ENCODE measurements around the gene EFHD2. TPM values are rescaled to one million over a fixed set of nuclear protein-coding genes. Genes with fewer than 3 reads are reported as not detected.
"Not testable (repeated sequence)": the region's sequence is repeated elsewhere in the genome, so short reads cannot be mapped to it uniquely, and the experiment has no call there.

EFHD2 gene
- total RNA-seq, 2 donors from 2014 or later, result 19.1 to 24.0 TPM

DNA sequence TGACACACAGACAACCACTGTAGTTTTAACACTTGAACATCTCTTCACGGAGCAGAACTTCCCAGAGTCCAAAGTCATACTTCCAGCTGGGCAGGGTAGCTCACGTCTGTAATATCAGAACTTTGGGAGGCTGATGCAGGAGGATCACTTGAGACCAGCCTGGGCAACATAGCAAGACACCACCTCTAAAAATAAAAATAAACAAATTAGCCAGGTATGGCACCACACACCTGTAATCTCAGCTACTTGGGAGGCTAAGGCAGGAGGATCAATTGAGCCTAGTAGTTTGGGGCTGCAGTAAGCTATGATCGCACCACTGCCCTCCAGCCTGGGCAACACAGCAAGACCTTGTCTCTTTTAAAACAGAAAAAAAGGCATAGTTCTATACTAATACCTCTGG, 24.3 kb upstream of the EFHD2 start:
- no peak for ATAC-seq
- intact Hi-C loops (cut with DNase I), result no loop called here
- DNase-seq, result no peak

- no peak for DNase-seq
- intact Hi-C loops (cut with DNase I), result no loop called here
- no peak for ATAC-seq
Measured at GRCh38 chr1:15386164-15386749, 23.4 kb upstream of the EFHD2 start.

DNA sequence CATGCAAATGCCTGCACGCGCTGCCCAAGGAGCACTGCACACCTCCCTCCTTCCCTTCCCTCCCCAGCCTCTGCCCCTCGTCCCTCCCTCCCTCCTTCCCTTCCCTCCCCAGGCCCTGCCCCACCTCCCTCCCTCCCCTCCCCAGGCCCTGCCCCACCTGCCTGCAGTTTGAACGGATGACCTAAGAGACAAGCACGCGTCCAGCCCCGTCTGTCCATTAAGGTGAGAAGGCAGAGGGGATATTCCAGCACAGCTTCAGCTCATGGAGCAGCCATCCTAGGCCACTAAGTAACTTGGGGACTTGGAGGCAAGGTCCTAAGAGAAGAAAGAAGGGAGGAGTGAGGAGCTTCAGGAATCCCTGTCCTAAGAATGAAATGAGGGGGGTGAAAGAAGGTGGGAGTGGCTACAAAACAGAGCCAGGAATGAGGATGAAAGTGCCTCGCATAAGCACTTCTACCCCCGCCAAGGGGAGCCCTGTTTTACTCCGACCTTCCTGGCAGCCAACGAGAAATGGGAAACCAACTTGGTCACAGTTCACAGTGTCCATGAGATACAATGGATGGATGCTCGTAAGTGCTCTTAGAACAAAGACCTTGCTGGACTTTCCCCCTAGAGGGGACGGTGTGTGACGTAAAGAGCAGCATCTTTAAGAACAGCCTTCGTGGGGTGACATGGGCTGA, 21.3 kb upstream of the EFHD2 start:
- ATAC-seq (no peak), DNase-seq (no peak)
- intact Hi-C loops (cut with DNase I), result no loop called here

DNA sequence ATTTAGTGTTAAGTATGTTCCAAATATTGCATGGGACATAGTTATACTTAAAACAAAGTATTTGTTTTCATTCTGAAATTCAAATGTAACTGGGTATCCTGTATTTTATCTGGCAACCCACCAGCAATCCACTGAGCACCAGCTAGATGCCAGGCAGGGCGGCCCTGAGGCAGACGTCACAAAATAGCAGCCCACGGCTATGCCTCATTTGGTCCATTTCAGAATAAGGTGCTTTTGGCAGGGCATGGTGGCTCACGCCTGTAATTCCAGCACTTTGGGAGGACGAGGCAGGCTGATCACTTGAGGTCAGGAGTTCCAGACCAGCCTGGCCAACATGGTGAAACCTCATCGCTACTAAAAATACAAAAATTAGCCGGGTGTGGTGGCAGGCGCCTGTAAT, 19.9 kb upstream of the EFHD2 start:
- ATAC-seq; DNase-seq; intact Hi-C loops (cut with DNase I): not testable (repeated sequence)

DNA sequence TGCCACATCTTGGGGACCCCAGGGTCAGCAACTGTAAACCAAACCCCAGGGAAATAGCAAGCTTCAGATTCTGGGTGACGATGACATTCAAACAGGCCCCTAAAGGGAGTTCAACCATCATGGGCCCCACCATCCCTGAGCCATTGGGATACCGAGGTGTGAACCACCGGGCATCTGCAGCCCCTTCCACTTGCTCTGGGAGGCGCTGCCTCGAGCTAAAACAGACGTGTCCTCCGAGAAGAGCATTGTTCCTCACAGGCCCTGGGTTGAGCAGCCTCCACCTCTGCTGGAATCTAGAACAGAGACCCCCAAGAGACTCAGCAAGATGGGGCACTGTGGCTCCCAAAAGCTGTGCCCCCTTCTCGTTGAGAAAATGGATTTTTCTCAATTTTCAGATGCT, 19.0 kb upstream of the EFHD2 start:
- intact Hi-C loops (cut with DNase I), result no loop called here
- ATAC-seq (no peak), DNase-seq (no peak)

DNA sequence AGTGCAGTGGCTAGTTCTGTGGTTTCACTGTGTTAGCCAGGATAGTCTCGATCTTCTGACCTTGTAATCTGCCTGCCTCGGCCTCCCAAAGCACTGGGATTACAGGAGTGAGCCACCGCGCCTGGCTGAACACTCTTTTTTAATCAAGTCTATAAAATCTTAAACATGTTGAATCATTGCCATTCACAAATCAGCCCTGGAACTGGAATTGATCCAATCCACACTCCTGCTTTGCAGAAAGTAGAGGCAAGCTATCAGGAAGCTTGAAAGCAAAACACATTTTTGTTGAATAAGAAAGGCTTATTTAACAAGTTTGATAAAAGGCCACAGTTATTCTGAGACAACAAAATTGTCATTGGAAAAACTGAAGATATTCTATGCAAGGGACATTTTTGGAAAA, 18.3 kb upstream of the EFHD2 start:
- no peak for ATAC-seq
- intact Hi-C loops (cut with DNase I), result no loop called here
- no peak for DNase-seq

GRCh38 chr1:15393475-15394257, 16.0 kb upstream of the EFHD2 start:
- DNase-seq (no peak), ATAC-seq (no peak)
- intact Hi-C loops (cut with DNase I), result no loop called here

DNA sequence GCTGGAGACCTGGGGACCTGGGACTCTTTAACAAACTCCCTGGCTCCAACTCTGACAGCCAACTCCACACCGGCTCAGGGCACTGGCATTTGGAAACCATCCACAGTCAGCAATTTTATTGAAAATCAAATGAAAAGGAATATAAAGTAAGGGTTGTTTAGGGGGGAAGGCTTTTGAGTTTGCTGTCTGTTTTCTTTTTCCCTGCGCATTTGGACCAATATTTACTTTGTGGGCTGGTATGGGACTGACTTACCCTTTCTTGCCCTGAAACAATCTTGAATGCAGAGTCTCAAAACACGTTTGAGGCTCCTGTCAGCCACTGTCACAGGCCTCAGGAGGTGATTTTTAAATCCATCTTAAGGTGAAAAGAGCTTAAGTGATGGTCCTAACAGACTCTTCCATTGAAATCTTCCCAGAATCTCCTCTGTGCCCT, 15.4 kb upstream of the EFHD2 start:
- no peak for ATAC-seq
- DNase-seq, result no peak
- intact Hi-C loops (cut with DNase I), result no loop called here

- DNase-seq, result no peak
- intact Hi-C loops (cut with DNase I), result no loop called here
- no peak for ATAC-seq
Measured at GRCh38 chr1:15397236-15397635, 12.5 kb upstream of the EFHD2 start.

GRCh38 chr1:15399710-15400109, 10.0 kb upstream of the EFHD2 start:
- intact Hi-C loops (cut with DNase I), result no loop called here
- ATAC-seq (no peak), DNase-seq (no peak)

GRCh38 chr1:15400627-15401026, 9.1 kb upstream of the EFHD2 start:
- no peak for ATAC-seq
- intact Hi-C loops (cut with DNase I), result no loop called here

GRCh38 chr1:15401391-15402055, 8.2 kb upstream of the EFHD2 start:
- DNase-seq (no peak), ATAC-seq (no peak)
- intact Hi-C loops (cut with DNase I), result no loop called here

More at GRCh38 chr1:15400627-15401026, 9.1 kb upstream of the EFHD2 start:
- no peak for DNase-seq

GRCh38 chr1:15402809-15403450, 6.8 kb upstream of the EFHD2 start:
- intact Hi-C loops (cut with DNase I), result no loop called here
- DNase-seq (no peak), ATAC-seq (no peak)

DNA sequence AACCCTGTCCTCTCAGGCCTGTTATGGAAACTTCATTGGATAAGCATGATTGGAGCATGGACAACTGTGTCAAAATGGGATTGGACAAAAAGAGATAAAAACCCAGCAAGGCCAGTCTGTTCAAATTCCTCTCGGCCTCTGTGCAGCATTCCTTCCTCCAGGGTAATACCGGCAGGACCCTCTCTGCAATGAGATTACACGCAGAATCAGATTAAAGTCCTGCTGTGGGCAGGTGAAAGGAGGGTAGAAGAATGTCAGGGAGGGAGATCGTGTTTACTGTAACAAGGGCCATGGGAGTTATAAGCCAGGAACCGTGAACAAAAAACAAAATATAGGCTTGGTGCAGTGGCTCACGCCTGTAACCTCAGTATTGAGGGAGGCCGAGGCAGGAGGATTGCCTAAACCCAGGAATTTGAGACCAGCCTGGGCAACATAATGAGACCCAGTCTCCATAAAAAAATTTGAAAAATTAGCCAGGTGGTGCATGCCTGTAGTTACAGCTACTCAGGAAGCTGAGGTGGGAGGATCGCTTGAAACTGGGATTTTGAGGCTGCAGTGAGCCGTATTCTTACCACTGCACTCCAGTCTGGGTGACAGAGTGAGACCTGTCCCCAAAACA, 5.6 kb upstream of the EFHD2 start:
- intact Hi-C loops (cut with DNase I), result no loop called here
- ATAC-seq (no peak), DNase-seq (no peak)

DNA sequence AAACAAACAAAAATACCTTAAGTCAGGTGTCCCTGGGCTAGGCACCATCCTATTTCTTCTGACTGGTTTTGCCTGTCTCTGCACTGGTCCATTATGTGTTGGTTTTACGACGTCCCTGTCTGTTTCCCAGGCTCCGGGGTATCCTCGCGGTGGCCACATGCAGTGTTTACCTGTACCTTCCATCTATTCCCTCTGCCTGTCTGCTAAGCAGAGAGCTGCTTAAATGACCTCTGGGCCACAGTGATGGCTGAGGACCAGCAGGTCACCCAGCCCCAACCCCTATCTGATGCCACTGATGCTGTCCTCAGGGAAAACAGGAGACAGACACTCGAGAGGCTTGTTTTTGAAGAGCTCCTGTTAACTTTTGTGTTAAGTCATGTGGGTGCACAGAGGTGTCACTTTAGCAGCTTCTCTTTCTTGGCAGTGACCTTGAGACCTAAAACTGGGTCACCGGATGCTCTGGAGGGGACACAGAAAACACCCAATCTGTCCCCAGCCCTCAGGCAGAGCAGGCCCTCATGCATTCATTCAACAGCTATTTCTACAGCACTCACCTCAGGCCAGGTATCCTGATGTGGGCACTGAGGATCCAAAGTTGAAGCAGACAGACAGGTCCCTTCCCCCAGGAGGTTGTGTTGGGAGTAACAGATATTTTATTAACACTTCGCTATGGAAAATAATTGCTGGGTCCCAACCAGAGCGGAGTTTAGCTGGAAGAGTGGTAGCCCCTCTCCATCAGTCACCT, 4.4 kb upstream of the EFHD2 start:
- intact Hi-C loops (cut with DNase I), result loop anchor here in 1 of 2 donors (5.0 kb wide), 1 partner anchor 68 kb away; no protein-coding TSS in a partner anchor
- no peak for ATAC-seq

GRCh38 chr1:15406614-15407559, 2.8 kb upstream of the EFHD2 start:
- DNase-seq (peak; percentile 69), ATAC-seq (peak in 1 of 2 donors; percentile 42)
- intact Hi-C loops (cut with DNase I), result loop anchor here in 1 of 2 donors (5.0 kb wide), 1 partner anchor 70 kb away; no protein-coding TSS in a partner anchor

More for the DNA sequence above, 4.4 kb upstream of the EFHD2 start:
- no peak for DNase-seq

DNA sequence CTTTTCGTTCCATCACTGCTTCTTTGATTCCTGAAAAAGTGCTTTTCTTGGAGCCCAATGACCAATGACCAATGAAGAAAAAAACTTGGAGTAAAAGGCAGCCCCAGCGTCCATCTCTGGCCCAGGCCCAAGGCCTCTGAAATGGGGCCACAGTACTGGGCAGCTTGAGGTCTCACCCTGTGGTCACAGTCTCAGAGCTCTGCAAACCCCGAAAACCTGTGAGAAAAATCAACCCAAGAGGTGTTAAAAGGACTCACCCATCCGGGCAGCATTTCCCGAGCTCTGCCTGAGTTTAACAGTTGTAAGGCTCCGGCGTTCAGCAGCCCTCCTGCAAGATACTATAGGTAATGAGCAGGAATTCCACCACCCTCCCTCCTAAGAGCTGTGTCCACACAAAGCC, 2.1 kb upstream of the EFHD2 start:
- ATAC-seq (no peak), DNase-seq (no peak)
- intact Hi-C loops (cut with DNase I), result loop anchor here in 1 of 2 donors (5.0 kb wide), 1 partner anchor 70 kb away; no protein-coding TSS in a partner anchor

Measured in left cardiac atrium (tissue), 4 donors.